ENCODE measurements around the gene ATP6AP2.
A peak's percentile ranks its signal among the peaks of the same experiment; 100 is the strongest.

Gene ATP6AP2

GRCh38 chrX:40644821-40645358 lies 64.1 kb downstream of the ATP6AP2 start:
- DNase-seq (ENCODE audit: low read depth) = peak; percentile 29

DNA sequence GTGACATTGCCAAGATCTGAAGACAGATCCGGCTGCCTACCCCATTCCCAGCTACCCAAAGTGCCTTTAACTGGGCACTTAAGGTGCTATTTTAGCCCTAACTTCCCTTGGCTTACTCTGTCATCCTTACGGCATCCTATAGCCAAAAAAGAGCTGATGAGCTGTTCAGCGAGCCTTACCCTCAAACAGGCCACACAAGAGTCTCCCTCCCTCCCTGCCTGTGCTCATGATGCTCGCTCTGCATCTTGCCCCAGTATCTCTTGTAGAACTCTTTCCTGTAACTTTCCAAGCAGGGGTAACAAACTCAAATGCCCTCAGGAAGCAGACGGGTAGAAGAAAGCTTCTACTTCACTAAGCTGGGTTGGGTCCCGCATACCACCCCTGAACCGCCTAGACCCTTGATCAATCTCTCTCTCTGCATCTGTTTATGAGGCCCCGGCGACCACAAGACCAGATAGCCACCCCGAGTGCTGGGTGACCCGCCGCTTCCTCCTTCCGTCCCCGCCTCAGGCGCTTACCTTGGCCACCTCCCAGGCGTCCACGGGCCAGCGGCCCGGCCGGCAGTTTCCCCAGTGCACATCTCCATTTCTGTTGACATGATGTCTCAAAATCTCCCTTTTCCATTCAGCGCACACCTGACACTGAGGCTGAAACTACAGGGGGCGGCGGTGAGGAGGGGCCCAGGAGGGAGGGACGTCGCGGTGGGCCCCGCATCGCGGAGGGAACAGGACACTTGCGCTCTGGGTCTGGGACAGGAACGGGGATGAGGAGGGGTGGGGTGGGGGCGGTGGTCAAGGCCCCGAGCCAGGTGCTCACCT lies 65.9 kb downstream of the ATP6AP2 start:
- DNase-seq (ENCODE audit: low read depth) = peak; percentile 5

DNA sequence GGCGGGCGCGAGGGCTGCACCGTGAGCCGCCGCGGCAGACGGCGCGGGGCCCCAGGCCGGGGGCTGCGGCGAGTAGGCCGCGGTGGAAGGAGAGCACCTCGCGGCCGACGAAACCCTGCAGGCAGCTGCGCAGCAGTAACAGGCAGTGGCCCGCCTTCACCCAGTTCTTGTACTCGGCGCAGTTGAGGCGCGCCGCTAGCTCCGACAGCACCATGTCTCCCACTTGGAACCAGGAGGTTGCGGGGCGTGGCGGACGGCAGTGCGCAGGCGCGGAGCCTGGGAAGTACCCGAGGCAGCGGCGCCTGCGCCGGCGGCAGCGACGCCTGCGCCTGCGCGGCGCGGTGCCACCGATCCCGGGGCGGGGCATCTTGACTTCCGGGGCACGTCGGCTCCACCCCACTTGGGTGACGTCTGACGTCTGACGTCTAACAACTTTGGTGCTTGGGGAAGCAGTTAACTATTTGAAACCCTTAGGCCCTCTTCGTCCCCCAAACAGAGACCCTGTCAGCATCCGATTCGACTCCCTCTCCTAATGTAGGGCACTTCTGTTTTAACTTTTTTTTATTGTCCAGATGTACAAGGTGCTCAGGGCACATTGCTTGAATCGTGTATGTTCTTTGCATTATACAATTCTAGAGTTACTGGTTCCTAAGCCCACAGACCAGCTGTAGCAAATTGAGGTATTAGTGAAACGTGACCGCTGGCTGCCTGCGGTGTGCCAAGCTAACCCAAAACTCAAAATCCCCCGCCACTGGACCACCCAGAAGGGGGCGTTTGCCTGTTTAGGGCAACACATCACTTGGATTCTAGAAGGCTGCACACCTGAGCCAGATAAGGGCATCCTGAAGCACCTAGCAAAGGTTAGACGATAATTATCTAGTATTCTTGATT lies 66.8 kb downstream of the ATP6AP2 start, which contains the start of gene CXorf38:
CXorf38 (minus strand) TSS at position 255 of the 891 bp plus-strand sequence; CDS start at position 214, 41 bp downstream.
- peak; percentile 94 for DNase-seq (ENCODE audit: low read depth)

DNA sequence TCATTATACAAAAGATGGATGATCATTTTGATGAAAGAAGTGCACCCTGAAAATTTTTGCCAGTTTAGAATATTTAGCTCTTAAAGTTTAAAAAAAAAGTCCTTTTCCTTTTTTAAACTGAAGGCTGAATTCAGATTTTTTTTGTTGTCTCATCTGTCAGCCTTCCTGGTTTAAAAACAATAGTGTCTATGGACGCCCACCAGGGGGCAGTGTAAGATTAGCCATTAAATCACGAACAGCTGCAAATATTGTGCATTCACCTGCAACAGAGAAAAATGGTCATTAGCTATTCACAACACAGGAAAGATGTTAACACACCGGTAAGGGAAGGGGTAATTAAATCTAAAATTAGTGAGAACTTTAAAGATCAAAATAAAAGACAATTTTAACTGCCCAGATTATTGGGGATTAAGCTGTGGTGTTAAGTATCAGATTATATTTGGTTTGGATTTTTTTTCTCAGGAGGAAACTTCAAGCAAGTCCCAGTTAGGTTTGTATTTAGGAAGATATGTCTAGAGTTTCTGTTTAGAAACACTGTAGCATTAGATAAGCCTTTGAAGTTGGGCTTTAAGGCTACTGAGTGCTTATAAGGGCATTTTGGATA lies 71.0 kb downstream of the ATP6AP2 start:
- peak; percentile 60 for DNase-seq (ENCODE audit: low read depth)

- DNase-seq (ENCODE audit: low read depth) = no peak
Measured at GRCh38 chrX:40652664-40653063, 71.9 kb downstream of the ATP6AP2 start.

GRCh38 chrX:40653535-40653934 lies 72.8 kb downstream of the ATP6AP2 start:
- no peak for DNase-seq (ENCODE audit: low read depth)

Measured in activated T-helper 1 cell treated with Interleukin-2 at 50 U/mL for 16 hours (primary cell).